MM.1S (cell line): ENCODE results near the gene CBLB.

ENCODE experiments used
- DNase-seq: peaks from one replicate; pipeline ENCODE4 v3.0.0-alpha.2; 2015
- H2AFZ ChIP-seq: fragments of 300-600 bp; sonication (generic); 2 replicates; pipeline ENCODE4 v1.6.0; 2016; ENCODE audit warnings: antibody characterized with exemption, low read length
- H3F3A ChIP-seq: fragments of 300-600 bp; sonication (generic); 2 replicates; pipeline ENCODE4 v1.6.1; 2016; ENCODE audit warnings: mild to moderate bottlenecking, antibody characterized with exemption, low read length, moderate library complexity, mixed read lengths; ENCODE audit not compliant: insufficient read depth
- H3K27ac ChIP-seq: fragments of 300-600 bp; sonication (generic); 2 replicates; pipeline ENCODE4 v1.5.1; 2016; ENCODE audit warnings: mild to moderate bottlenecking, low read length
- H3K27me3 ChIP-seq: fragments of 300-600 bp; sonication (generic); replicated peaks from 2 replicates; pipeline ENCODE4 v1.6.0; 2016; ENCODE audit warnings: low read length; ENCODE audit not compliant: insufficient read depth
- H3K36me3 ChIP-seq: fragments of 300-600 bp; sonication (generic); replicated peaks from 2 replicates; pipeline ENCODE4 v1.6.1; 2016; ENCODE audit warnings: mild to moderate bottlenecking, low read length, mixed read lengths; ENCODE audit not compliant: insufficient read depth
- H3K4me1 ChIP-seq: fragments of 300-600 bp; sonication (generic); 2 replicates; pipeline ENCODE4 v1.6.1; 2016; ENCODE audit warnings: low read length, mixed read lengths
- H3K4me2 ChIP-seq: fragments of 300-600 bp; sonication (generic); 2 replicates; pipeline ENCODE4 v1.6.0; 2016; ENCODE audit warnings: low read depth, low read length
- H3K4me3 ChIP-seq: fragments of 300-600 bp; sonication (generic); 2 replicates; pipeline ENCODE4 v1.5.1; 2016; ENCODE audit warnings: low read length, mixed read lengths
- H3K79me2 ChIP-seq: fragments of 300-600 bp; sonication (generic); 2 replicates; pipeline ENCODE4 v1.6.1; 2016; ENCODE audit warnings: mixed run types, low read length, mixed read lengths
- H3K9ac ChIP-seq: fragments of 300-600 bp; sonication (generic); 2 replicates; pipeline ENCODE4 v1.6.1; 2016; ENCODE audit warnings: low read length, mixed read lengths
- H3K9me2 ChIP-seq: fragments of 300-600 bp; sonication (generic); replicated peaks from 2 replicates; pipeline ENCODE4 v1.6.1; 2016; ENCODE audit warnings: mild to moderate bottlenecking, low read length, mixed read lengths; ENCODE audit not compliant: insufficient read depth
- H3K9me3 ChIP-seq: fragments of 300-600 bp; sonication (generic); replicated peaks from 2 replicates; pipeline ENCODE4 v1.6.1; 2016; ENCODE audit warnings: mild to moderate bottlenecking, low read length, mixed read lengths; ENCODE audit not compliant: insufficient read depth
- H4K20me1 ChIP-seq: fragments of 300-600 bp; sonication (generic); 2 replicates; pipeline ENCODE4 v1.6.1; 2016; ENCODE audit warnings: mild to moderate bottlenecking, low read length, moderate library complexity, mixed read lengths; ENCODE audit not compliant: insufficient read depth
- EZH2 ChIP-seq: fragments of 300-600 bp; sonication (generic); optimal IDR thresholded peaks from 2 replicates; pipeline ENCODE3; 2017; ENCODE audit warnings: low read depth, mild to moderate bottlenecking, antibody characterized with exemption, low read length, mixed read lengths
- EZH2phosphoT487 ChIP-seq: fragments of 300-600 bp; sonication (generic); IDR thresholded peaks from 2 replicates; pipeline ENCODE4 v1.6.1; 2018; ENCODE audit warnings: antibody characterized with exemption, low read length
- TF ChIP-seq, protein P1 (sequence below): fragments of 300-600 bp; sonication (generic); IDR thresholded peaks from 2 replicates; pipeline ENCODE4 v1.5.1; 2016; ENCODE audit warnings: antibody characterized with exemption, low read length, mixed read lengths

The CBLB gene

GRCh38 chr3:105611304-105612192 is 257.3 kb downstream of the CBLB start:
- TF ChIP-seq EZH2phosphoT487, result no peak
- TF ChIP-seq, protein P1, sequence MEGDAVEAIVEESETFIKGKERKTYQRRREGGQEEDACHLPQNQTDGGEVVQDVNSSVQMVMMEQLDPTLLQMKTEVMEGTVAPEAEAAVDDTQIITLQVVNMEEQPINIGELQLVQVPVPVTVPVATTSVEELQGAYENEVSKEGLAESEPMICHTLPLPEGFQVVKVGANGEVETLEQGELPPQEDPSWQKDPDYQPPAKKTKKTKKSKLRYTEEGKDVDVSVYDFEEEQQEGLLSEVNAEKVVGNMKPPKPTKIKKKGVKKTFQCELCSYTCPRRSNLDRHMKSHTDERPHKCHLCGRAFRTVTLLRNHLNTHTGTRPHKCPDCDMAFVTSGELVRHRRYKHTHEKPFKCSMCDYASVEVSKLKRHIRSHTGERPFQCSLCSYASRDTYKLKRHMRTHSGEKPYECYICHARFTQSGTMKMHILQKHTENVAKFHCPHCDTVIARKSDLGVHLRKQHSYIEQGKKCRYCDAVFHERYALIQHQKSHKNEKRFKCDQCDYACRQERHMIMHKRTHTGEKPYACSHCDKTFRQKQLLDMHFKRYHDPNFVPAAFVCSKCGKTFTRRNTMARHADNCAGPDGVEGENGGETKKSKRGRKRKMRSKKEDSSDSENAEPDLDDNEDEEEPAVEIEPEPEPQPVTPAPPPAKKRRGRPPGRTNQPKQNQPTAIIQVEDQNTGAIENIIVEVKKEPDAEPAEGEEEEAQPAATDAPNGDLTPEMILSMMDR, result no peak
- no peak for TF ChIP-seq EZH2
- no peak for DNase-seq
- Histone ChIP-seq H3K9me3 (no peaks in the 10 kb centered on the region), H3K9ac (no peak overlapping the region), H3K4me1 (no peaks in the 10 kb centered on the region), H3K4me2 (no peak overlapping the region), H3K9me2 (no peaks in the 10 kb centered on the region), H3K27ac (no peak overlapping the region), H2AFZ (no peak overlapping the region), H3F3A (no peaks in the 10 kb centered on the region), H3K36me3 (no peaks in the 10 kb centered on the region), H4K20me1 (no peaks in the 10 kb centered on the region), H3K27me3 (no peaks in the 10 kb centered on the region), H3K79me2 (no peaks in the 10 kb centered on the region), H3K4me3 (no peak overlapping the region)

DNA sequence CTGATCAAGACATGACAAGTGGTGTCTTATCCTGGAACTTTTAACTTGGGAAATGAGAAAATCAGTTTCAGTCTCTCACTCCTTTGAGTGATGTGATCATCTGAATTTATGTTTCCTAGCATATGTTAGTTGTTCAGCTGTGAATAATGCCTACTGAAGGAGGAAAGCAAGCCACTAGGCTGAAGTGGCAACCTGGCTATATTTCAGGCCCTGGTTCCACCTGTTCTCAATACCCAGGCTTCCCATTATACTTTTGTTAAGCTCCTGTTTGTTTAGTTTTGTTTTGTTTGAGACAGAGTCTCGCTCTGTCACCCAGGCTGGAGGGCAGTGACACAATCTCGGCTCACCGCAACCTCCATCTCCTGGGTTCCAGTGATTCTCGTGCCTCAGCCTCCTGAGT is 258.3 kb downstream of the CBLB start:
- Histone ChIP-seq H2AFZ (no peak overlapping the region), H3K27ac (no peak overlapping the region), H3K27me3 (no peaks in the 10 kb centered on the region), H3K9ac (no peak overlapping the region), H4K20me1 (no peaks in the 10 kb centered on the region), H3F3A (no peaks in the 10 kb centered on the region), H3K36me3 (no peaks in the 10 kb centered on the region), H3K4me2 (no peak overlapping the region), H3K4me3 (no peak overlapping the region), H3K9me2 (no peaks in the 10 kb centered on the region), H3K4me1 (no peaks in the 10 kb centered on the region), H3K9me3 (no peaks in the 10 kb centered on the region), H3K79me2 (no peaks in the 10 kb centered on the region)
- DNase-seq, result no peak
- no peak for TF ChIP-seq EZH2
- no peak for TF ChIP-seq EZH2phosphoT487
- TF ChIP-seq, protein P1, result no peak

DNA sequence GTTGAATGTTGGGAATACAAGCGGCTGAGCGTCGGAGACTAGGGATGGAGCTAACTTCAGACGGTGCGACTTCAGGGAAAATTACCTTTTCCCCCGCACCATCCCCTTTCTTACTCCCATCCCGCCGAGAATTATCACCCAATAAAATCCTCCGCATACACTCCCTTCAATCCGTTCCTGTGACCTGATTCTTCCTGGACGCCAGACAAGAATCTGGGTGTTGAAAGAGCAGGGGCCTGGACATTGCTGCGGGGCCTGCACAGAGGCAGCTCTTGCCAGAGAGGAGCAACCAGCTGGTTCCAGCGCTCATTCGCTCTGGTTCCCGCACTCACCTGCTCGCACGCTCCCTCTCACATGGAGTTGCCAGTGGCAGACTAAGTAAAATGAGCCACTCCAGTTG is 260.2 kb downstream of the CBLB start:
- H3K79me2 ChIP-seq, result no peaks in the 10 kb centered on the region
- H3K4me3 ChIP-seq, result no peak overlapping the region
- no peaks in the 10 kb centered on the region for H3K9me3 ChIP-seq
- no peaks in the 10 kb centered on the region for H3K27me3 ChIP-seq
- H3K9ac ChIP-seq, result no peak overlapping the region
- no peaks in the 10 kb centered on the region for H3K9me2 ChIP-seq
- no peaks in the 10 kb centered on the region for H4K20me1 ChIP-seq
- no peaks in the 10 kb centered on the region for H3K4me1 ChIP-seq
- TF ChIP-seq EZH2, result no peak
- TF ChIP-seq, protein P1, result no peak
- TF ChIP-seq EZH2phosphoT487, result no peak
- H2AFZ ChIP-seq, result no peak overlapping the region
- H3K27ac ChIP-seq, result no peak overlapping the region
- no peaks in the 10 kb centered on the region for H3F3A ChIP-seq
- H3K4me2 ChIP-seq, result no peak overlapping the region
- H3K36me3 ChIP-seq, result no peaks in the 10 kb centered on the region
- no peak for DNase-seq
